ENCODE data around the gene ABHD1.
"Not testable (repeated sequence)": the region's sequence is repeated elsewhere in the genome, so short reads cannot be mapped to it uniquely, and the experiment has no call there.

Gene ABHD1

DNA sequence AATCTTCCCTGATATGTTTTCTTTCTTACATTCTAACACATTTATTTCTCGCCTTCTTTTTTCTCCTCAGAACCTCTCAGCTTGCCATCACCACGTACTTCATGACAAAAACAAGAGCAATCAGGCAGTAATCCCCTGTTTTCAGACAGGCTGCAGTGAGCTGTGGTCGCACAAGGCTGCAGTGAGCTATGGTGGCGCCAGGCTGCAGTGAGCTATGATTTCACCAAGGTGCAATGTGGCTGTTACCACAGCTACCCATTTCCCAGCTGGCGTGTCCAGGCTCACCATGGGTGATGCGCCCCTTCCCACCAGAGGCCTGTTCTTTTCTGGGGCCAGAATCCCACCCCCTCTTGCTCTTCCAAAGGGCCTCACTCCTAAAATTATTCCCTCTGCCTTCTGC lies 51.0 kb downstream of the ABHD1 start:
- DNase-seq = no peak

DNA sequence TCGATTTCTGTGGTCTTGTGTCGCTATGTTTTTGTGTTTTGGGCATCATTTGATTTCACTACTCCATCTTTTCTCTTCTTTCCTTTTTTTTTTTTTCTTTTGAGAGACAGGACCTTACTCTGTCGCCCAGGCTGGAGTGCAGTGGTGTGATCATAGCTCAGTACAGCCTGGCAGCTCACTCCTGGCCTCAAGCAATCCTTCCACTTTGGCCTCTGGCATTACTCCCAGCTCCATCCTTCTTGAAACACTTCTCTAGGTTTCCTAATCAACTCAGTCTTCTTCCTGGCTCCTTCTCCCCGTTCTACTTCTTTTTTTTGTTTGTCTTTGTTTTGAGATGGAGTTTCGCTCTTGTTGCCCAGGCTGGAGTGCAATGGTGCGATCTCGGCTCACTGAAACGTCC lies 51.7 kb downstream of the ABHD1 start:
- no peak for DNase-seq

DNA sequence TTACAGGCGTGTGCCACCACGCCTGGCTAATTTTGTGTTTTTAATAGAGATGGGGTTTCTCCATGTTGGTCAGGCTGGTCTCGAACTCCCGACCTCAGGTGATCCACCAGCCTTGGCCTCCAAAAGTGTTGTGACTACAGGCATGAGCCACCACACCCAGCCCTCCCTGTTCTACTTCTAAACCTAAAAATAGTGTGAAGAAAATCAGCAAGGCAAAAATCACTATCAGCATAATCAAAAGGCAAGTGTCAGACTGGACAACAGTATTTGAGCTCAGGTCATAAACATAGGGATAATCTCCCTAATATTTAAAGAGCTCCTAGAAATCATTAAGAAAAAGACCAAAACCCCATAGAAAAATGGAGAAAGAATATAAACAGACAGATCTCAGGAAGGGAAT lies 52.2 kb downstream of the ABHD1 start:
- not testable (repeated sequence) for DNase-seq

DNA sequence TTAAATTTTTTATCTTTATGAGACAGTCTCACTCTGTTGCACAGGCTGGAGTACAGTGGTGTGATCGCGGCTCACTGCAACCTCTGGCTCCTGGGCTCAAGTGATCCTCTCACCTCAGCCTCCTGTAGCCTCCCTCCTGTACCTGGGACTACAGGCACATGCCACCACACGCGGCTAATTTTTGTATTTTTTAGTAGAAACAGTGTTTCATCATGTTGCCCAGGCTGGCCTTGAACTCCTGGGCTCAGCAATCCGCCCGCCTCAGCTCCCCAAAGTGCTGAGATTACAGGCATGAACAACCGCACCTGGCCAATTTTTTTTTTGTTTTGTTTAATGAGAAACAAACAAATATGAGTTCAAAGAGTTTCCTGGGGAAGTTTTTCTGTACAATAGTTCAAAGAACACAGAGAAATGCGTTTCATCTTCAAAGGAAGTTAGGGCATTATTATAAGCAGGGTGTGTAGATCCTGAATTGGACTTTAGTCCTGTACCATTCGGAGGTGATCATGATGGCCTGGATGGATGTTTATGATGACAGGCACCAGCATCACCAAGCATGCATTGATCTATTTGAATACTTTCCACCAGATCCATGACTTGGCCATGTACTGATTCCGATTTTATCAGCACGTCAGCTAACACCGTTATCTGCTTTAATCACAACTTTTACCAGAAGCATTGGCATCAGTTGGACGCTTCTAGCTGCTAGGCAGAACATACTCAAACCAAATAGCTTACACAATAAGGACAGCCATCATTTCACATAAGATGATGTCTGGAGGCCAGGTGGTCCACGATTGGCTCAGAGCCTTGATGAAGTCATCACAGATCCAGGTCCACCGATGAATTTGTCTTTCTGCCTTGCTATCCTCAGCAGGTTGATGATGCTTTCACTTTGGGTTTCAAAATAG lies 54.1 kb downstream of the ABHD1 start:
- DNase-seq = no peak

DNA sequence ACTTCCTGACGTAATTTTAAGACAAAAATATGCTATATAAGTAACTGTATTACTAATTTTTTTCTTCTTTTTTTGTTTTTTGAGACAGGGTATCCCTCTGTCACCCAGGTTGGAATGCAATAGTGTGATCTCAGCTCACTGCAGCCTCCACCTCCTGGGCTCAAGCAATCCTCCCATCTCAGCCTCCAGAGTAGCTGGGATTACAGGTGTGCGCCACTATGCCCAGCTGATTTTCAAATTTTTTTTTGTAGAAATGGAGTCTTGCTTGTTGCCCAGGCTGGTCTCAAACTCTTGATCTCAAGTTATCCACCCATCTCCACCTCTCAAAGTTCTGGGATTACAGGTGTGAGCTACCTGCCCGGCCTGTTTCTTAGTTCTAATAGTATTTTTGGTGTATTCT lies 54.9 kb downstream of the ABHD1 start:
- DNase-seq = no peak

DNA sequence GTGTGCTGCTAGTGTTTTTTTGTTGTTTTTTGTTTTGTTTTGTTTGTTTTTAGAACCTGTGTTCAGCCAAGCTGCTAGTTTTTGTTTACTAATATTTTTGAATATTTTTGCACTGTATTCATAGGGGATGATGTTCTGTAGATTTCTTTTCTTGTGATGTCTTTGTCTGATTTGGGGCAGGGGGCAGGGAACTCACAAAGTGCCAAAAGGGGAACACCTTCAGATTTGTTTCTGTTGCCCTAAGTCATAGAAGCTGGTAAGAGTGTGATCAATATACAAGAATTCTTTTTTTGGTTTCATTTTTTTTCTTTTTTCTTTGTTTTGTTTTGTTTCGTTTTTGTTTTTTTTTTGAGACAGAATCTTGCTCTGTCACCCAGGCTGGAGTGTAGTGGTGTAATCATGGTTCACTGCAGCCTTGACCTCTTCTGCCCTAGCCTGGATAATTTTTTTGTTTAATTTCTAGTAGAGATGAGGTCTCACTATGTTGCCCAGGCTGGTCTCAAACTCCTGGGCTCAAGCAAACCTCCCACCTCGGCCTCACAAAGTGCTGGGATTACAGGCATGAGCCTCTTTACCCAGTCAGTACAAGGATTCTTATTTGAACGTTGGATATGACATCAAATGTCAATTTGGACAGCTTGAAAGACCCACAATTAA lies 55.9 kb downstream of the ABHD1 start:
- DNase-seq = no peak
